ENCODE measurements around the gene HNRNPM.

HNRNPM gene

GRCh38 chr19:8460516-8461298, 15.9 kb downstream of the HNRNPM start:
- no peak for DNase-seq

DNA sequence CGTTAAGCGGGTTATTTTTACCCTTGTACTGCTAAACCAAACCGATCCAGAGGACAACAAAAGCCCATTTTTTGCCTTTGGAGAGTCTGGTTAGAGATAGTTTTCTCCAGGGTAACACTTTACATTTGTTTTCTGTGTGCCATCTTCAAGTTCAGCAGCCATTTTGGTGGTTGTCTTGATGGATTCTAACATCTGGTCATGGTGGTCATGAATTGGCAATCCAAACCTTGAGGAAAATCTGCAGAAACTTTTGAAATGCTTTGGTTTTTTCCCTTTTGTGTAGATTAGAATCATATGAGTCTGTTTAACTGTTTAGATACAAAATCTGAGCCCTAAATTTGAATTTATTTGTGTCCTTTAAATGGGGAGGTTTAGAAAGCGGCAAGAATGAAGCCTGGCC, 16.6 kb downstream of the HNRNPM start:
- DNase-seq = no peak

GRCh38 chr19:8461891-8462290, 17.1 kb downstream of the HNRNPM start:
- DNase-seq = no peak

- DNase-seq = no peak
These were observed 17.8 kb downstream of the HNRNPM start for GRCh38 chr19:8462571-8462970.

GRCh38 chr19:8463365-8463764, 18.6 kb downstream of the HNRNPM start:
- DNase-seq = no peak

GRCh38 chr19:8466018-8466417, 21.2 kb downstream of the HNRNPM start:
- DNase-seq = no peak

- no peak for DNase-seq
These were observed 23.3 kb downstream of the HNRNPM start for GRCh38 chr19:8468124-8468523.

DNA sequence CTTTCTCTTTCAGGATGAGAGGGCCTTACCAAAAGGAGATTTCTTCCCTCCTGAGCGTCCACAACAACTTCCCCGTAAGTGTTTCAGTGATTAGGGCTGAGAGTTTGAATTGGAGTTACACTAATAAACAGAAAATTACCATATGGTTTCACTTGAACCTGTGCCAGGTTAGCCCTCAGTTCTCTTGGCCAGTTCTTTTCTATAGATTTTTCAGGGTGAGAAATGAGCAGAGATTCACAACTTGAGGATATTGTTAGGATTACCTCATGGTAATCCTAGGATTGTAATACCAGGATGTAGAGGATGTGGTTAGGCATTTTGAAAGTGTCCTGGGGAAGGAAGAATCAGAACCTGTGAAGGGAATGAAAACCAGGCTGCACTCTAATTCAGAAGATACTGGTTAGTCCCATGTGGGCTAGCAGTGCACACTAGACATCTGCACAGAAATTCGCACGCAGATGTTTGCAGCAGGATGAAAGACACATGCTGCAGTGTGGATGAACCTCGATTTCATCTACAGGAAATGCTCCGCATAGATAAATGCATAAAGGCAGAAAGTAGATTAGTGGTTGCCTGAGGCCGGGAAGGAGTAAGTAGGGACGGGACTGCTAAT, 24.1 kb downstream of the HNRNPM start:
- DNase-seq = no peak

DNA sequence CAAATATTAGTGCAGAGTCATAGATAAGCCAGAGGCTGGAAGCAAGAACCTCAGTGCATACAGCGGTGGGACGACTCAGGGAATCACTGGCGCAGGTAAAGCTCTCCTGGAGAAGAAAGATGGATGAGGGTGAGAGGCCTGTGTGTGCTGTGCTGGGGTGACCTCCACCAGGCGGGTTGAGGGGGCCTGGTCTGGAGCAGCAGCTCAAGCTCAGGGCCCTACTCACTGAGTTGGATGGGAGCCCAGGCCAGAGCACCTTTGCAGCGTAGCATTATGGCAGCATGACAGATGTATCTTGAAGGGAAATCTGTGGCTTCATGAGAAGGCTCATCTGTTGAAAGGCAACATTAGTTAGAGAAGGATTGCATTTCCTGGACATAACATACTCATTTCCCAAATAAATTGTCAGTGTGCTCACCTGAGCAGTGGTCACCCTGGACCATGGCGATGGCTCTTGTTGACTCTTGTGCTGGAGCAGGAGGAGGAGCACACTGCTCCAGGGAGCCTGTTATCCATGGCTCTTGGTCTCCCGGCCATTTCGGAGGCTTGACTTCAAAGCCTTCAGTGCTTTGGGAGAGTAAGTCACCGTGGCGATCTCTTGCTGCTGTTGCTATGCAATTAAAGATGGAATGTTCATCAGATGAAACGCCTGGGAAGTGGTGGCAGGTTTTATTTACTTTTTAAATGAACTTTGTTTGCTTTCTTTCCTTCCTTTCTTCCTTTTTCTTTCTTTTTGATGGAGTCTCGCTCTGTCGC, 25.0 kb downstream of the HNRNPM start:
- DNase-seq = no peak

GRCh38 chr19:8473648-8474476, 29.1 kb downstream of the HNRNPM start:
- peak; percentile 46 for DNase-seq

DNA sequence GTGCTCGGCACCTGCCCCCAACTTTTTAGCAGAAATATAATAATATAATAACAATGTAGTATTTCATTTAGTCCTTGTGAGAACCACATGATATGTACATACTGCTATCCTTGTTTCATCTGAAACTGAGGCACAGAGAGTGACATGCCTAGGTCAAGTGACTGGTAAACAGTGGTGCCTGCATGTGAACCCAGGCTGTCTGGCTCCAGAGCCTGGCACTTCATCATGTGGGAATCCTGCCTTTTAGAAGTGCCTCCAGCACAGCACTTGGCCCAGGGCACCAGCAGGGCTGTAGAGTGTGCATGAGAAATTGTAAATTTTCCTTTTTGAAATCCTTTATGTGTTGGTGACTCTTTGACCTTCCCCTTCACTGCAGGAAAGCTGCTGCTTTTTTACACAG, 30.2 kb downstream of the HNRNPM start:
- DNase-seq = no peak

- no peak for DNase-seq
These were observed 31.7 kb downstream of the HNRNPM start for GRCh38 chr19:8476524-8476923.

GRCh38 chr19:8477889-8478288, 33.1 kb downstream of the HNRNPM start:
- no peak for DNase-seq

DNA sequence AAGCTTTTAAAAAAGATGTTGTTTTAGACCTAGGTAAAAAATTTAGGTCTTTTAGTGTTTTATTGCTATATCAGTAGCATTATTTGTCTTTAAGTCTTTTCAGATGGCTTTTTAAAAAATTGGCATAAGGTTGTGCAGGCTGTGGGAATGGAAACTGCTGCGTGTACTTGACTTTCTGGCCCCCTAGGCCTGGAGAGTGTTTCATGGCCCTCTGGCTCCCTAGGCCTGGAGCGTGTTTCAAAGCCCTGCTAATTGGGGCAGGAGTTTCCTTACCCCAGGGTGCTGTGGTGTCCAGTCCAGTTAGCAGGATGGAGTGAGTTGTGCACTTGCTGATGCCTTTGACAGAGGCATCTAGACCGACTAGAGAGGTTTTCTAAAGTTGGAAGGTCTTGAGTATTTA, 33.8 kb downstream of the HNRNPM start:
- DNase-seq = no peak

GRCh38 chr19:8481201-8481600, 36.4 kb downstream of the HNRNPM start:
- DNase-seq = no peak

- DNase-seq = no peak
These were observed 36.8 kb downstream of the HNRNPM start for GRCh38 chr19:8481616-8482015.

DNA sequence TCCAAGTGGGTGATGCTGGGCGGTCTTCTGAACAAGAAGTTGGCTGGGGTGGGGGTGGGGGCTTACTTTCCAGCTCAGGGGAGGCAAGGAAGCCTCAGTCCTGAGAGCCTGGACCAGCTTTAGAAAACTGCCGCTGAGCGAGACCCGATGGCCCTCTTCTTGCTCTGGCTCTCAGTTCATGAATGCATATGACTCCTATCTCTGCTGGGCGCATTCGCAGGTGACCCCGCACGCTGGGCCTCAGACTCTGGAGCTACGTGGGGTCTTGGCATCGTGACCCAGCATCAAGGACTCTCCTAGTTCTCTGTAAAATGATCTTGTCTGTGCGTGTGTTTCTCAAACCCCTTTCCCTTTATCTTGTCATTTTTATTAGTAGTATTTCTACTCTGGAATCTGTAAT, 37.9 kb downstream of the HNRNPM start:
- DNase-seq = no peak

DNA sequence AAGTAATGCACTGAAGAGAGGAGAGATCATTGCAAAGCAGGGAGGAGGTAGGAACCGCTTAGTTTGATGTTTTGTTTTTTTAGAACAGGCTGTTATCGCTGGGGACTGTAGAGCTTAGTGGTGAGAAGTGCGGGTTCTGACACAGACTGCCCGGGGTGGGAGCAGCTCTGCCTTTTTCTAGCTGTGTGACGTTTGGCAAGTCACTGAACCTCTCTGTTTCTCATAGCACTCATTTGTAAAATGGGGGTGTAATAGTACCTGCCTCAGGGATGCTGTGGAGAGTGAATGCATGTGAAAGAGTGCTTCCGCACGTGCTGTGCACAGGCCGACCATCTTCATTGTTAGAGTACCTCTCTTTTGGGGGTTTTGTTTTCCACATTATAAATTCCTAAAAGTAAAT, 38.4 kb downstream of the HNRNPM start:
- DNase-seq = no peak

DNA sequence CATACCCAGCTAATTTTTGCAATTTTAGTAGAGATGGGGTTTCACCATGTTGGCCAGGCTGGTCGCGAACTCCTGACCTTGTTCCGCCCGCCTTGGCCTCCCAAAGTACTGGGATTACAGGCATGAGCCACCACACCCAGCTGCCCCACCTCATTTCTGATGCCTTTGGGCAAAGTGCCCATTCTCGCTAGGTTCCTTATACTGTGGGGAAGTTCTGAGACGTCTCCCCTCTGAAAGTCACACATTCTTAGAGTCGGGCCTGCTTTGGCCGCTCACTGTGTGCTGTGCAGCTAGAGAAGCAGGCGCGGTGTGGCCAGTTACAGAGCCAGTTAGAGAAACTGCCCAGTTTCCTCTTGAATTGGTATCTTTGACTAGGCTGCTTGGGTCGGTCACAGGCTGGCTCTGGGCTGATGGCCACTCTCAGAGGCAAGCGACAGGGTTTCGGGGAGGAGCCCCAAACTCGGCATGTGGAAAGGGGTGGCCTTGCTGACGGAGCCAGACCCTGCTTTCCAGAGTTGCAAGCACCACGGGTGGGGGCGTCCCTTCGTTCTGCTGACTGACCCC, 39.6 kb downstream of the HNRNPM start:
- DNase-seq = peak; percentile 10

DNA sequence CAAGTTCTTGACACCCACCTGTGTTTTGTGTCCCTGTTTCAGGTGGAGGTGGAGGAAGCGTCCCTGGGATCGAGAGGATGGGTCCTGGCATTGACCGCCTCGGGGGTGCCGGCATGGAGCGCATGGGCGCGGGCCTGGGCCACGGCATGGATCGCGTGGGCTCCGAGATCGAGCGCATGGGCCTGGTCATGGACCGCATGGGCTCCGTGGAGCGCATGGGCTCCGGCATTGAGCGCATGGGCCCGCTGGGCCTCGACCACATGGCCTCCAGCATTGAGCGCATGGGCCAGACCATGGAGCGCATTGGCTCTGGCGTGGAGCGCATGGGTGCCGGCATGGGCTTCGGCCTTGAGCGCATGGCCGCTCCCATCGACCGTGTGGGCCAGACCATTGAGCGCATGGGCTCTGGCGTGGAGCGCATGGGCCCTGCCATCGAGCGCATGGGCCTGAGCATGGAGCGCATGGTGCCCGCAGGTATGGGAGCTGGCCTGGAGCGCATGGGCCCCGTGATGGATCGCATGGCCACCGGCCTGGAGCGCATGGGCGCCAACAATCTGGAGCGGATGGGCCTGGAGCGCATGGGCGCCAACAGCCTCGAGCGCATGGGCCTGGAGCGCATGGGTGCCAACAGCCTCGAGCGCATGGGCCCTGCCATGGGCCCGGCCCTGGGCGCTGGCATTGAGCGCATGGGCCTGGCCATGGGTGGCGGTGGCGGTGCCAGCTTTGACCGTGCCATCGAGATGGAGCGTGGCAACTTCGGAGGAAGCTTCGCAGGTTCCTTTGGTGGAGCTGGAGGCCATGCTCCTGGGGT, 41.0 kb downstream of the HNRNPM start:
- DNase-seq = no peak

DNA sequence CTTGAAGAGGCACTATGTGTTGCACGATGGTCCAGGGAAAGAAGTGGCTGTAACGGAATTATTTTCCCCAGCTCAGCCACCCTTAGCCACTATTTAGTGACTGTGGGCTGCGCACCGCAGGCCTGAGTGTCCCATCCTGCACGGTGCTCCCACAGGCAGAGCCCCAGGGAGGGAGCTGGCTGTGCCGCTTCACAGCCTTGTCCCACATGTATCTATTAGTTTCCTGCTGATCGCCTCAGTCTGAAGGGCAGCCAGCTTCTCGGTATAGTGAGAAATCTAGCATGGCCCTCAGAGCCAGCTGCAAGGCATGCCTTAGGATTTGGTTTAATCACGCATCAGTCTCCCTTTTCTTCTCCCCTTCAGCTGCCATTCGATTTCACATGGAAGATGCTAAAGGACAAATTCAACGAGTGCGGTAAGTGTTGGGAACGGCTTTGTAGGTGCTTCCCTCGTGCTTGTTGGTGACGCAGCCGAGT, 41.9 kb downstream of the HNRNPM start:
- no peak for DNase-seq

Measured in midbrain (tissue), 1 donor.